Progenitor cell of endocrine pancreas (in vitro differentiated cells): Measurements from ENCODE around the gene MAIP1. TPM values are rescaled to one million over a fixed set of nuclear protein-coding genes. Genes with fewer than 3 reads are reported as not detected.
A peak's percentile ranks its signal among the peaks of the same experiment; 100 is the strongest.

Experiments used
- DNase-seq: peaks from one replicate; pipeline ENCODE4 v3.0.0; 2021; ENCODE audit warnings: low spot score; ENCODE audit not compliant: unreplicated experiment
- H3K27ac Mint-ChIP-seq: 2 replicates; pipeline ENCODE4 v1.8.0; 2021; ENCODE audit warnings: mild to moderate bottlenecking, moderate library complexity, mixed read lengths
- H3K27me3 Mint-ChIP-seq: 2 replicates; pipeline ENCODE4 v1.8.0; 2021; ENCODE audit warnings: mixed read lengths
- H3K36me3 Mint-ChIP-seq: 2 replicates; pipeline ENCODE4 v1.8.0; 2022; ENCODE audit warnings: mixed read lengths; ENCODE audit not compliant: insufficient read depth
- H3K4me1 Mint-ChIP-seq: 2 replicates; pipeline ENCODE4 v1.8.0; 2021; ENCODE audit warnings: low read depth, mixed read lengths
- H3K4me3 Mint-ChIP-seq: 2 replicates; pipeline ENCODE4 v1.8.0; 2021; ENCODE audit warnings: low read depth, mild to moderate bottlenecking, moderate library complexity, mixed read lengths
- H3K9me3 Mint-ChIP-seq: 2 replicates; pipeline ENCODE4 v1.8.0; 2021; ENCODE audit warnings: low read depth, mixed read lengths
- total RNA-seq: library from RNA; stranded (reverse); gene quantifications from 2 replicates; pipeline ENCODE4 v1.2.1, GENCODE V29; 2021
- TF ChIP-seq, protein P1 (sequence below): fragments of 200-600 bp; sonication (generic); IDR thresholded peaks from one replicate; pipeline ENCODE4 v1.5.0; 2021; ENCODE audit warnings: antibody characterized with exemption, mild to moderate bottlenecking; ENCODE audit not compliant: unreplicated experiment

Gene MAIP1
- total RNA-seq, 1 donor from 2014 or later: 20.4 TPM

DNA sequence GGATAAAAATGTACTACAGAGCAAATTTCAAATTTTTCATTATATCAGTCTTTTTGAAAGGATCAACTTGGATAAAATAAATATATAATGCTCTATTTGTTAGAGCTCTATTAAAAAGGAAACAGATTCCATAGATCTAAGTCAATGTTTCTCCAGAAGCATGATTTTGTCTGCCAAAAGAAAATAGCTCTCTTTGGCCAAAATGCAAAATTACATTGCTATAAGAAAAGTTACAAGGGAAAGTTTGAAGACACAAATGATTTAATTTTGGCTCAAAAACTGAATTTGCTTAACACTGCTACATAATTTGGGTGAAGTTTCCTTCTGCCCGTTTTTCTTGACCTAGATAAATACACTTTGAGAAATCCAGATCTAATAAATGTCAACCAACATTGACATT lies 28.6 kb upstream of the MAIP1 start:
- TF ChIP-seq, protein P1, sequence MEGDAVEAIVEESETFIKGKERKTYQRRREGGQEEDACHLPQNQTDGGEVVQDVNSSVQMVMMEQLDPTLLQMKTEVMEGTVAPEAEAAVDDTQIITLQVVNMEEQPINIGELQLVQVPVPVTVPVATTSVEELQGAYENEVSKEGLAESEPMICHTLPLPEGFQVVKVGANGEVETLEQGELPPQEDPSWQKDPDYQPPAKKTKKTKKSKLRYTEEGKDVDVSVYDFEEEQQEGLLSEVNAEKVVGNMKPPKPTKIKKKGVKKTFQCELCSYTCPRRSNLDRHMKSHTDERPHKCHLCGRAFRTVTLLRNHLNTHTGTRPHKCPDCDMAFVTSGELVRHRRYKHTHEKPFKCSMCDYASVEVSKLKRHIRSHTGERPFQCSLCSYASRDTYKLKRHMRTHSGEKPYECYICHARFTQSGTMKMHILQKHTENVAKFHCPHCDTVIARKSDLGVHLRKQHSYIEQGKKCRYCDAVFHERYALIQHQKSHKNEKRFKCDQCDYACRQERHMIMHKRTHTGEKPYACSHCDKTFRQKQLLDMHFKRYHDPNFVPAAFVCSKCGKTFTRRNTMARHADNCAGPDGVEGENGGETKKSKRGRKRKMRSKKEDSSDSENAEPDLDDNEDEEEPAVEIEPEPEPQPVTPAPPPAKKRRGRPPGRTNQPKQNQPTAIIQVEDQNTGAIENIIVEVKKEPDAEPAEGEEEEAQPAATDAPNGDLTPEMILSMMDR: no peak
- no peak for DNase-seq
- no peak overlapping the region for H3K4me3 Mint-ChIP-seq
- peaks cover 12% of the 10 kb centered on the region for H3K36me3 Mint-ChIP-seq
- H3K27ac Mint-ChIP-seq: no peak overlapping the region
- no peaks in the 10 kb centered on the region for H3K9me3 Mint-ChIP-seq
- H3K4me1 Mint-ChIP-seq: peaks cover 1% of the 10 kb centered on the region
- no peaks in the 10 kb centered on the region for H3K27me3 Mint-ChIP-seq

DNA sequence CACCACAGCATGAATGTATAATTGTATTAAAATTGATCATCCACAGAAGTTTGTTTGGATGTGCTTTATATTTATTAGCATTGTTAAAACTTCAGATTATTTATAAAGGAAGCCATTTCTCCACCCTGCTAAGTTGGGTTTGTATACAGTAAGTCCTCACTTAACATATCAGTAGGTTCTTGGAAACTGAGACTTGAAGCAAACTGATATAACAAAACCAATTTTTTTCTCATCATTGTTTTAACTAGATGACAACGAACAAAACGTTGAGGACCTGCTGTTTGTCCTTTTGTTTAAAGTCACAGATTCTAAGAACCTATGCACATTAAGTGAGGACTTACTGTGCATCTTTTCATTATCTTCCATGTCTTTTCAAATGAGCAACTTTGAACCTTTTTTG lies 27.2 kb upstream of the MAIP1 start:
- no peak overlapping the region for H3K4me3 Mint-ChIP-seq

DNA sequence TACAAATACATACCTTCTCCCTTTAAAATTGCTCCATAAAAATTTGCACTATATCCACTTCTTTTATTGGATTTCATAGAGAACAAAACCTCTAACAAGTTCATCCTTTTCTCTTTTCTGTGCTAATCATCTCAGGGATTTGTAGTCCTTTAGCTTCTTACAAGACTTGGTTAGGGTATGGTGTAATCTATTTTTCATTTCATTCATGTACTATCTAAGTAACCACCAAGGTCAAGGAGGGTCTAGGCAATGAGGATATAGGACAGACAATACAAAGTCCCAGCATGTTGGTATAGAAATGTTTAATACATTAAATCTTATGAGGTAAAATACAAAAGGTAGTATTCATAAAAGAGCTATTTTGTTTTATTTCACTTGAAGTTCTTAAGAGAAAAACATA lies 26.8 kb upstream of the MAIP1 start:
- H3K27me3 Mint-ChIP-seq: no peaks in the 10 kb centered on the region
- H3K36me3 Mint-ChIP-seq: peaks cover 11% of the 10 kb centered on the region
- no peak overlapping the region for H3K4me3 Mint-ChIP-seq
- H3K9me3 Mint-ChIP-seq: no peaks in the 10 kb centered on the region
- no peak overlapping the region for H3K27ac Mint-ChIP-seq
- no peak for DNase-seq
- TF ChIP-seq, protein P1: no peak
- H3K4me1 Mint-ChIP-seq: no peaks in the 10 kb centered on the region

More for the DNA sequence above, 27.2 kb upstream of the MAIP1 start:
- Mint-ChIP-seq H3K36me3 (peaks cover 11% of the 10 kb centered on the region), H3K9me3 (no peaks in the 10 kb centered on the region), H3K27me3 (no peaks in the 10 kb centered on the region), H3K27ac (no peak overlapping the region), H3K4me1 (no peaks in the 10 kb centered on the region)
- TF ChIP-seq, protein P1: no peak
- no peak for DNase-seq

DNA sequence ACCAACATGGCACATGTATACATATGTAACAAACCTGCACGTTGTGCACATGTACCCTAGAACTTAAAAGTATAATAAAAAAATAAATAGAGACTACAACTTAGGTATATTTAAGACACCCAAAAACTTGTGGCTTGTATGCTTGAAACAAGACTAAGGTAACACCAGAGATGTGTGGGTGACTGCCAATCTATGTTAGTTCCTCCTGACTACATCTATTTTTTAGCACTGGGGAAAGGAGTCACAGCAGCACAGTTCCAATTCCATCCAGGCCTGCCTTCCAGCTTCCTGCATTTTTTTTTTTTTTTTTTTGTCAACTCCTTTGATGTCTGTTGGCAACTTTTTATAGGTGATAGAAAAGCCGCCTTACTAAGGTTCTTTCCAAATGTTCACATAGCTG lies 26.1 kb upstream of the MAIP1 start:
- no peak for DNase-seq
- peaks cover 11% of the 10 kb centered on the region for H3K36me3 Mint-ChIP-seq

DNA sequence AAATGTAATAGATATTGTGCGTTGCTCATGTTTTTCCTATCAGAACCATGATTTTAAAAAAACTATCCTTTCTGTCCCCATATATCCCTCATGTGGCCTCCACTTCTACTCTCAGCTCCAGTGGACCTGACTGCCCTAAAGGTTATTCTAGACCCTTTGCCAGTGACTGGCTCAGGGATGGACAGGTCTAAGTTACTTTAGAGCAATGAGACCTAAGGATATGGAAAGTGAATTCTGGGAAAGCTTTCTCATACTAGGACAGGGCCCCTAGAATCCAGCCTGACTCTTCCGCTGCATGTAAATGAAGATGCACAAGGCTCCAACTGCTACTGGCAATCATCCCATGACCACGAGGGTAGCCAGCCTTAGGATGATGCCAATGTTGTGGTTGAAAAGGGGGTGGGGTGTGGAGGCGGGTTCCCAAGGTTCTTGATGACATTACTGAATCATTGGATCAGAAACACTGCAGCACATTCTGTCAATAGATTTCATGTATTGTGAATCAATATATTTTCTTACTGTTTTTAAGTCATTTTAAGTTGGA lies 23.0 kb upstream of the MAIP1 start:
- DNase-seq: no peak
- no peaks in the 10 kb centered on the region for H3K9me3 Mint-ChIP-seq
- H3K27ac Mint-ChIP-seq: peak overlapping the region; percentile 52
- peaks cover 11% of the 10 kb centered on the region for H3K36me3 Mint-ChIP-seq
- H3K4me3 Mint-ChIP-seq: no peak overlapping the region
- no peaks in the 10 kb centered on the region for H3K27me3 Mint-ChIP-seq
- TF ChIP-seq, protein P1: no peak
- H3K4me1 Mint-ChIP-seq: peaks cover 7% of the 10 kb centered on the region

More for the DNA sequence above, 26.1 kb upstream of the MAIP1 start:
- Mint-ChIP-seq H3K4me1 (no peaks in the 10 kb centered on the region), H3K27ac (no peak overlapping the region), H3K27me3 (no peaks in the 10 kb centered on the region), H3K4me3 (no peak overlapping the region), H3K9me3 (no peaks in the 10 kb centered on the region)
- TF ChIP-seq, protein P1: no peak
